NCI-H2196 treated with DMSO at 0.1 percent for 48 hours (cell line): Measurements from ENCODE around the gene STK32A.
"Not testable (repeated sequence)": the region's sequence is repeated elsewhere in the genome, so short reads cannot be mapped to it uniquely, and the experiment has no call there.

Source experiments
- DNase-seq: peaks from one replicate; lab custom pipeline; 2025; ENCODE audit not compliant: unreplicated experiment; lab: John Stamatoyannopoulos, UW

STK32A gene

GRCh38 chr5:147234825-147235635 is at the start of gene STK32A:
STK32A (plus strand) TSS chr5:147235026; CDS start chr5:147239635, 4,609 bp downstream.
- DNase-seq = peak; percentile 64

GRCh38 chr5:147187099-147187540 is 47.7 kb upstream of the STK32A start:
- DNase-seq = no peak

GRCh38 chr5:147188200-147189108 is 46.4 kb upstream of the STK32A start:
- DNase-seq = peak; percentile 72

- DNase-seq = no peak
Measured at GRCh38 chr5:147189109-147189424, 45.8 kb upstream of the STK32A start.

- no peak for DNase-seq
Measured at GRCh38 chr5:147190331-147190730, 44.5 kb upstream of the STK32A start.

- no peak for DNase-seq
Measured at GRCh38 chr5:147193123-147193522, 41.7 kb upstream of the STK32A start.

GRCh38 chr5:147200004-147200403 is 34.8 kb upstream of the STK32A start:
- no peak for DNase-seq

- DNase-seq = no peak
Measured at GRCh38 chr5:147203213-147203612, 31.6 kb upstream of the STK32A start.

- DNase-seq = no peak
Measured at GRCh38 chr5:147204576-147204975, 30.2 kb upstream of the STK32A start.

- DNase-seq = no peak
Measured at GRCh38 chr5:147208134-147208533, 26.7 kb upstream of the STK32A start.

GRCh38 chr5:147216552-147217154 is 18.2 kb upstream of the STK32A start:
- no peak for DNase-seq

GRCh38 chr5:147223343-147223742 is 11.5 kb upstream of the STK32A start:
- DNase-seq = no peak

GRCh38 chr5:147223948-147224791 is 10.7 kb upstream of the STK32A start:
- DNase-seq = peak; percentile 30

- no peak for DNase-seq
Measured at GRCh38 chr5:147225938-147226337, 8.9 kb upstream of the STK32A start.

- no peak for DNase-seq
Measured at GRCh38 chr5:147226512-147226911, 8.3 kb upstream of the STK32A start.

GRCh38 chr5:147234239-147234824 is 494 bp upstream of the STK32A start:
- no peak for DNase-seq

- DNase-seq = no peak
Measured at GRCh38 chr5:147240266-147240985, 5.6 kb downstream of the STK32A start.

- not testable (repeated sequence) for DNase-seq
Measured at GRCh38 chr5:147243238-147243637, 8.4 kb downstream of the STK32A start.

GRCh38 chr5:147245381-147246165 is 10.7 kb downstream of the STK32A start:
- DNase-seq = no peak
